K562 (cell line): ENCODE data around the gene ZP3. TPM values are rescaled to one million over a fixed set of nuclear protein-coding genes. Genes with fewer than 3 reads are reported as not detected.
A peak's percentile ranks its signal among the peaks of the same experiment; 100 is the strongest.

Source experiments
- ATAC-seq: fragments of 200-7000 bp; cut with Tn5 transposase; 3 replicates; pipeline ENCODE4 v1.9.1; 2020; ENCODE audit warnings: moderate library complexity
- BruUV-seq: library from RNA; stranded (reverse); fragments of 400-500 nt; replicated peaks from 2 replicates; lab custom pipeline; 2021; lab: Mats Ljungman, UMichigan
- CTCF ChIA-PET: fragments of 300-600 bp; formaldehyde crosslinking; extraction: SDS; loops from one replicate; lab custom pipeline; 2021; ENCODE audit warnings: low intra/inter-chr PET ratio; lab: Yijun Ruan, JAX
- POLR2A ChIA-PET: fragments of 300-600, 350-650 bp; sonication (Branson Sonifier 250); formaldehyde crosslinking; extraction: SDS; loops from one replicate; lab custom pipeline; 2021; ENCODE audit warnings: antibody characterized with exemption, inconsistent platforms; lab: Yijun Ruan, JAX
- DNase-seq, 4 experiments: peaks; one replicate each; pipeline versions ENCODE4 v3.0.0 to v3.0.0-alpha.2; 2011 to 2018; ENCODE audit warnings: low spot score in 3 of 4, mixed read lengths in 3 of 4; ENCODE audit errors: extremely low read depth in 1 of 4
- FAIRE-seq: peaks from 2 replicates; lab custom pipeline; 2011; peaks lifted over from hg19 to GRCh38; lab: Jason Lieb, UNC
- H2AFZ ChIP-seq: 2 replicates; pipeline ENCODE4 v1.6.0; 2011; ENCODE audit warnings: low read depth, low read length, control low read depth, inconsistent platforms
- H3K27ac ChIP-seq: fragments of 200-600 bp; 3 replicates; pipeline ENCODE4 v1.8.0; 2011; ENCODE audit warnings: low read depth, mild to moderate bottlenecking, control low read depth, inconsistent platforms, low read length, moderate library complexity, mixed read lengths; ENCODE audit errors: extremely low read depth
- H3K27me3 ChIP-seq, 2 experiments: fragments of 300-600 bp in 1 of 2; 2 replicates in 1 of 2; 3 replicates in 1 of 2; pipeline versions ENCODE4 v1.6.0 to v1.8.0; 2011; ENCODE audit warnings: inconsistent platforms in 2 of 2, low read length in 2 of 2, mild to moderate bottlenecking in 1 of 2, mixed read lengths in 1 of 2, moderate library complexity in 1 of 2; ENCODE audit not compliant: control insufficient read depth in 2 of 2, insufficient read depth in 2 of 2
- H3K36me3 ChIP-seq: fragments of 300-600 bp; 3 replicates; pipeline ENCODE4 v1.8.0; 2011; ENCODE audit warnings: mild to moderate bottlenecking, low read length, inconsistent platforms; ENCODE audit not compliant: control insufficient read depth, insufficient read depth
- H3K4me1 ChIP-seq, 2 experiments: fragments of 200-600 bp in 1 of 2; replicated peaks in 1 of 2; 2 replicates in 1 of 2; 3 replicates in 1 of 2; pipeline versions ENCODE4 v1.5.1 to v1.8.0; 2011; ENCODE audit warnings: inconsistent platforms in 2 of 2, low read length in 2 of 2, mild to moderate bottlenecking in 1 of 2, mixed read lengths in 1 of 2, moderate library complexity in 1 of 2; ENCODE audit not compliant: control insufficient read depth in 2 of 2, insufficient read depth in 2 of 2
- H3K4me2 ChIP-seq: 2 replicates; pipeline ENCODE4 v1.6.1; 2011; ENCODE audit warnings: low read length, control low read depth, inconsistent platforms, mixed read lengths; ENCODE audit not compliant: insufficient read depth
- H3K4me3 ChIP-seq: fragments of 200-600 bp; sonication (generic), shearing (Covaris generic); 2 replicates; pipeline ENCODE4 v1.5.1; 2016; ENCODE audit warnings: control low read depth, inconsistent platforms
- H3K79me2 ChIP-seq: fragments of 200-600 bp; 3 replicates; pipeline ENCODE4 v1.8.0; 2011; ENCODE audit warnings: low read length, inconsistent platforms; ENCODE audit not compliant: control insufficient read depth, insufficient read depth
- H3K9ac ChIP-seq, 2 experiments: 2 replicates each; pipeline versions ENCODE4 v1.6.0 to v1.6.1; 2011; ENCODE audit warnings: low read depth in 2 of 2, low read length in 2 of 2, control low read depth in 1 of 2, inconsistent platforms in 1 of 2, mild to moderate bottlenecking in 1 of 2, mixed read lengths in 1 of 2; ENCODE audit not compliant: insufficient read depth in 1 of 2
- H3K9me1 ChIP-seq: one replicate; pipeline ENCODE4 v1.6.0; 2011; ENCODE audit warnings: inconsistent platforms, mild to moderate bottlenecking, low read length, moderate library complexity; ENCODE audit not compliant: control insufficient read depth, insufficient read depth
- H3K9me3 ChIP-seq: replicated peaks from 2 replicates; pipeline ENCODE4 v1.5.1; 2011; ENCODE audit warnings: low read depth, low read length, inconsistent platforms; ENCODE audit not compliant: control insufficient read depth, insufficient read depth
- H4K20me1 ChIP-seq: replicated peaks from 2 replicates; pipeline ENCODE4 v1.6.1; 2011; ENCODE audit warnings: low read length, inconsistent platforms, mixed read lengths; ENCODE audit not compliant: control insufficient read depth, insufficient read depth
- ATF3 ChIP-seq, 2 experiments: fragments of 450-650 bp in 1 of 2; sonication (generic) in 1 of 2; formaldehyde crosslinking in 1 of 2; IDR thresholded peaks in 1 of 2; conservative IDR thresholded peaks in 1 of 2; 2 replicates each; pipeline versions ENCODE4 v1.6.1 to v1.8.1; 2016 to 2023; ENCODE audit warnings: mild to moderate bottlenecking in 2 of 2, moderate library complexity in 2 of 2, inconsistent platforms in 1 of 2, missing genetic modification reagents in 1 of 2
- SIN3A ChIP-seq, 2 experiments: fragments of 150-350 bp in 1 of 2; IDR thresholded peaks; 2 replicates each; pipeline ENCODE4 v1.6.1; 2011 to 2016; ENCODE audit warnings: borderline replicate concordance in 2 of 2, low read depth in 2 of 2, low read length in 2 of 2, mild to moderate bottlenecking in 2 of 2, moderate library complexity in 2 of 2; ENCODE audit not compliant: control insufficient read depth in 1 of 2
- ZNF280B ChIP-seq: fragments of 250-450 bp; sonication (Bioruptor Pico); IDR thresholded peaks from 2 replicates; pipeline ENCODE4 v1.5.1; 2021; ENCODE audit warnings: mild to moderate bottlenecking
- ZNF584 ChIP-seq: fragments of 200-800 bp; sonication (Bioruptor generic); IDR thresholded peaks from 2 replicates; pipeline ENCODE4 v1.6.1; 2016; ENCODE audit warnings: low read depth, mild to moderate bottlenecking, missing genetic modification characterization, missing compliant biosample characterization
- WGBS: fragments of 100-300 bp; shearing (Covaris generic); methylation state at CpG from one replicate; pipeline ENCODE4 v1.1.6; 2016; ENCODE audit warnings: low coverage, mixed read lengths; ENCODE audit not compliant: insufficient coverage; ENCODE audit errors: missing lambda C conversion rate; 5-methylcytosine and 5-hydroxymethylcytosine counted together
- in situ Hi-C: fragments of 300-500 bp; cut with MboI; formaldehyde crosslinking; loops from 4 replicates; pipeline ENCODE4 v1.15.0; 2018; ENCODE audit warnings: inconsistent platforms, mixed read lengths
- intact Hi-C: fragments of 100-400 bp; cut with micrococcal nuclease; formaldehyde crosslinking; loops from 2 replicates; pipeline ENCODE4 v1.14.2; 2022
- polyA plus RNA-seq, 8 experiments: library from polyadenylated mRNA; depleted of rRNA in 4 of 8; stranded (reverse) in 5 of 8; unstranded in 3 of 8; fragments of >200 nt; fragmentation: Nextera tagmentation in 2 of 8; fragmentation: Illumina TruSeq in 1 of 8; extraction: Ambion mirVana in 2 of 8; extraction: Trizol in 1 of 8; gene quantifications; 2 replicates each; pipeline versions ENCODE4 v1.2.1 to v1.2.3, GENCODE V29; 2011 to 2014; ENCODE audit warnings: inconsistent platforms in 1 of 8, missing spikeins in 1 of 8
- total RNA-seq, 7 experiments: library from RNA; depleted of rRNA in 6 of 7; stranded (reverse); fragments of >200 nt in 6 of 7; fragmentation: Illumina TruSeq in 2 of 7; extraction: Trizol in 2 of 7; gene quantifications; 2 replicates each; pipeline versions ENCODE4 v1.2.1 to v1.2.3, GENCODE V29; 2011 to 2021; ENCODE audit warnings: low replicate concordance in 1 of 7
- TF ChIP-seq, protein P1 (sequence below): fragments of 250-450 bp; sonication (Bioruptor Pico); IDR thresholded peaks from 2 replicates; pipeline ENCODE4 v1.4.0; 2020
- TF ChIP-seq, protein P2 (sequence below): fragments of 450-650 bp; formaldehyde crosslinking; IDR thresholded peaks from 2 replicates; pipeline ENCODE4 v1.4.0; 2020; ENCODE audit warnings: mild to moderate bottlenecking, moderate library complexity

The ZP3 gene
- total and polyA plus RNA-seq, 9 of the 15 experiments (the other 6 are each of a cell fraction or from before 2014, with no cell fraction given): 1.4 to 3.8 (median 2.4) TPM

DNA sequence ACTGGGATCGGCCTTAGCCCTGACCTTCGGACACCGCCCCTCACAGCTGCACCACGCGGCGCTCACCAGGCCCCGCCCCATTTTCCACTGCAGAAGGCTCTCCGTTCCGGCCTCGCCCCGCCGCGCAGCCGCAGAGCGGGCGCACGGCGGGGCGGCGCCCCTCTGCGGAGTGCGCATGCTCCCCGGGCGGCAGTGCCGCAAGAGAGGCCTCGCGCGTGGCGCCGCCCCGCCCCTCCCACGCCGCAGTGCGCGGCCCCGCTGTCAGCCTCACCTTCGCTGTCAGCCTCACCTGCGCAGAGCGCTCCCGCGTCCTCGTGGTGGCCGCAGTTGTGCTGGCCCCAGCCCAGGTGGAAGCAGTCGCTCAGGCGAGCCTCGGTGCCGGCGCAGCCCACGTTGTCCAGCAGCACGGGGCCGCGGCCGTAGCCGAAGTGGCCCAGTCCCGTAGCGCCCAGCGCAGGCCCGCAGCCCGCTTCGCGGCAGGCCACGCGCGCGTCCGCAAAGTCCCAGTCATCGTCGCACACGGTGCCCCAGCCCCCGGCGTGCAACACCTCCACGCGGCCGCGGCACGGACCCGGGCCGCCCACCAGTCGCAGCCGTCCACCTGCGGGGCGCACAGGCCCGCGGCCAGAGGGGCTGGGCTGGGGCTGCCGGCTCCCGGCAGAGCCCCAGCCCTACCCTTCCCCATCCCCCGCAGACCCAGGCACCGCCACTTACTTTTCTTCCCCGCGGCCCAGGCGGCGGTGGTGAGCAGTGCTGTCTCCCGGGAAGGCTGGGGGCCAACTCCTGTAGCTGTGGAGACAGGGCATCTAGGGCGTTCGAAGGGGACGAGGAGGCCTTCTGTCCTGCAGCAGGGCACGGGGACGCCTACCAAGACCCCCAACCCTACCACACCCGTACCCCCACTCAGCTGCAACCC is 31.4 kb upstream of the ZP3 start (continued):
- 0 out of 4 replicates have a peak, but pooled peaks of 1 of the 2 experiments have one; percentile 45 for TF ChIP-seq SIN3A (IDR thresholded peaks at IDR 0.05; ENCODE audit: borderline replicate concordance in 2 of 2, control insufficient read depth in 1 of 2, low read depth in 2 of 2, low read length in 2 of 2)

DNA sequence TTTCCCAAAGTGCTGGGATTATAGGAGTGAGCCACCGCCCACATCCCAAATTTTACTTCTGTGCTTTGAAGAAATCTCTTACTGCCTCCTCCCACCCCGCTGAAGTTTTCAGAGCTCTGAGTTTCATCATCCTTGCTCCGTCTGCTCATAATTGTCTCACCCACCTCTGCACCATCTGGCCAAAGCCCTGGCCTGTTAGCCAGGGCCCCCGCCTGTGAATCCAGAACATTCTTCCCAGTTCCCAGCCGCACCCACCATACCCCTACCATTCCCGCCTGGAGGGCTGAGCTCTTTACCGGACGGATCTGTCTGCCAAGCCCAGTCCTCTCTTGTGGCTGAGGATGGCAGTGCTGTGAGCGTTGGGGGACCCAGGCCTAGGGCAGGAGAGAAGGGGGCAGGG is 29.8 kb upstream of the ZP3 start:
- intact Hi-C loops: no loop called here
- H3K4me2 ChIP-seq: peak overlapping the region; percentile 36; the same call in 1 of the 2 replicates
- 67% methylated on average over 9 of the region's 9 CpGs for WGBS
- peaks cover 17% of the 10 kb centered on the region for H3K79me2 ChIP-seq
- H3K9ac ChIP-seq: peak overlapping the region; percentile 45 to 77; a peak in 3 of 4 replicates
- peak overlapping the region; percentile 48 for H3K27ac ChIP-seq
- H3K9me3 ChIP-seq: no peaks in the 10 kb centered on the region
- ATAC-seq: no peak
- BruUV-seq: no TSS peak
- in situ Hi-C loops: no loop called here
- H3K27me3 ChIP-seq: no peaks in the 10 kb centered on the region
- H3K36me3 ChIP-seq: peaks cover under 1% of the 10 kb centered on the region; the same call in 1 of the 3 replicates
- peak overlapping the region; percentile 85 for H2AFZ ChIP-seq
- no peaks in the 10 kb centered on the region for H4K20me1 ChIP-seq
- H3K4me1 ChIP-seq: peaks cover 36 to 66% of the 10 kb centered on the region in 2 experiments
- DNase-seq: no peak
- CTCF ChIA-PET: no interaction called here
- no peaks in the 10 kb centered on the region for H3K9me1 ChIP-seq
- no peak for FAIRE-seq
- no peak overlapping the region for H3K4me3 ChIP-seq
- POLR2A ChIA-PET: interaction anchor here (0.9 to 1.8 kb wide), 3 partner anchors 9 to 36 kb away, joined by 4 to 6 read pairs (median 4); partner anchors contain the start of gene YWHAG
- peak; percentile 79 for TF ChIP-seq ATF3 (IDR thresholded peaks at IDR 0.05)
- no peak for TF ChIP-seq ATF3 (CRISPR knock-in tag; conservative IDR thresholded peaks at IDR 0.05)
- TF ChIP-seq ZNF280B (CRISPR knock-in tag): no peak
- TF ChIP-seq, protein P1, sequence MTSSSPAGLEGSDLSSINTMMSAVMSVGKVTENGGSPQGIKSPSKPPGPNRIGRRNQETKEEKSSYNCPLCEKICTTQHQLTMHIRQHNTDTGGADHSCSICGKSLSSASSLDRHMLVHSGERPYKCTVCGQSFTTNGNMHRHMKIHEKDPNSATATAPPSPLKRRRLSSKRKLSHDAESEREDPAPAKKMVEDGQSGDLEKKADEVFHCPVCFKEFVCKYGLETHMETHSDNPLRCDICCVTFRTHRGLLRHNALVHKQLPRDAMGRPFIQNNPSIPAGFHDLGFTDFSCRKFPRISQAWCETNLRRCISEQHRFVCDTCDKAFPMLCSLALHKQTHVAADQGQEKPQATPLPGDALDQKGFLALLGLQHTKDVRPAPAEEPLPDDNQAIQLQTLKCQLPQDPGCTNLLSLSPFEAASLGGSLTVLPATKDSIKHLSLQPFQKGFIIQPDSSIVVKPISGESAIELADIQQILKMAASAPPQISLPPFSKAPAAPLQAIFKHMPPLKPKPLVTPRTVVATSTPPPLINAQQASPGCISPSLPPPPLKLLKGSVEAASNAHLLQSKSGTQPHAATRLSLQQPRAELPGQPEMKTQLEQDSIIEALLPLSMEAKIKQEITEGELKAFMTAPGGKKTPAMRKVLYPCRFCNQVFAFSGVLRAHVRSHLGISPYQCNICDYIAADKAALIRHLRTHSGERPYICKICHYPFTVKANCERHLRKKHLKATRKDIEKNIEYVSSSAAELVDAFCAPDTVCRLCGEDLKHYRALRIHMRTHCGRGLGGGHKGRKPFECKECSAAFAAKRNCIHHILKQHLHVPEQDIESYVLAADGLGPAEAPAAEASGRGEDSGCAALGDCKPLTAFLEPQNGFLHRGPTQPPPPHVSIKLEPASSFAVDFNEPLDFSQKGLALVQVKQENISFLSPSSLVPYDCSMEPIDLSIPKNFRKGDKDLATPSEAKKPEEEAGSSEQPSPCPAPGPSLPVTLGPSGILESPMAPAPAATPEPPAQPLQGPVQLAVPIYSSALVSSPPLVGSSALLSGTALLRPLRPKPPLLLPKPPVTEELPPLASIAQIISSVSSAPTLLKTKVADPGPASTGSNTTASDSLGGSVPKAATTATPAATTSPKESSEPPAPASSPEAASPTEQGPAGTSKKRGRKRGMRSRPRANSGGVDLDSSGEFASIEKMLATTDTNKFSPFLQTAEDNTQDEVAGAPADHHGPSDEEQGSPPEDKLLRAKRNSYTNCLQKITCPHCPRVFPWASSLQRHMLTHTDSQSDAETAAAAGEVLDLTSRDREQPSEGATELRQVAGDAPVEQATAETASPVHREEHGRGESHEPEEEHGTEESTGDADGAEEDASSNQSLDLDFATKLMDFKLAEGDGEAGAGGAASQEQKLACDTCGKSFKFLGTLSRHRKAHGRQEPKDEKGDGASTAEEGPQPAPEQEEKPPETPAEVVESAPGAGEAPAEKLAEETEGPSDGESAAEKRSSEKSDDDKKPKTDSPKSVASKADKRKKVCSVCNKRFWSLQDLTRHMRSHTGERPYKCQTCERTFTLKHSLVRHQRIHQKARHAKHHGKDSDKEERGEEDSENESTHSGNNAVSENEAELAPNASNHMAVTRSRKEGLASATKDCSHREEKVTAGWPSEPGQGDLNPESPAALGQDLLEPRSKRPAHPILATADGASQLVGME (CRISPR knock-in tag): 0 out of 2 replicates have a peak, but pooled peaks have one; percentile 49
- TF ChIP-seq ZNF584: 0 out of 2 replicates have a peak, but pooled peaks have one; percentile 32
- TF ChIP-seq, protein P2, sequence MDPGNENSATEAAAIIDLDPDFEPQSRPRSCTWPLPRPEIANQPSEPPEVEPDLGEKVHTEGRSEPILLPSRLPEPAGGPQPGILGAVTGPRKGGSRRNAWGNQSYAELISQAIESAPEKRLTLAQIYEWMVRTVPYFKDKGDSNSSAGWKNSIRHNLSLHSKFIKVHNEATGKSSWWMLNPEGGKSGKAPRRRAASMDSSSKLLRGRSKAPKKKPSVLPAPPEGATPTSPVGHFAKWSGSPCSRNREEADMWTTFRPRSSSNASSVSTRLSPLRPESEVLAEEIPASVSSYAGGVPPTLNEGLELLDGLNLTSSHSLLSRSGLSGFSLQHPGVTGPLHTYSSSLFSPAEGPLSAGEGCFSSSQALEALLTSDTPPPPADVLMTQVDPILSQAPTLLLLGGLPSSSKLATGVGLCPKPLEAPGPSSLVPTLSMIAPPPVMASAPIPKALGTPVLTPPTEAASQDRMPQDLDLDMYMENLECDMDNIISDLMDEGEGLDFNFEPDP (CRISPR knock-in tag): 0 out of 2 replicates have a peak, but pooled peaks have one; percentile 29
